Spleen (tissue), 11 donors: ENCODE data around the gene SYPL2. TPM values are rescaled to one million over a fixed set of nuclear protein-coding genes. Genes with fewer than 3 reads are reported as not detected.

Source experiments
- DNase-seq: peaks from one replicate; pipeline ENCODE4 v3.0.0-alpha.2; 2020
- H3K27ac ChIP-seq, 8 donors: fragments of 200-600 bp; sonication (generic) in 7 of 8; 1 replicate in 4 of 8; 2 replicates in 4 of 8; pipeline versions ENCODE4 v1.5.0 to v1.8.0; 2016 to 2021; ENCODE audit warnings: inconsistent platforms in 4 of 8, mild to moderate bottlenecking in 4 of 8, moderate library complexity in 1 of 8
- H3K27me3 ChIP-seq, 7 donors: fragments of 200-600 bp; sonication (generic) in 6 of 7; replicated peaks in 1 of 7; 1 replicate in 4 of 7; 2 replicates in 3 of 7; pipeline versions ENCODE4 v1.5.0 to v1.8.0; 2016 to 2021; ENCODE audit warnings: inconsistent platforms in 3 of 7, mild to moderate bottlenecking in 1 of 7
- H3K36me3 ChIP-seq, 6 donors: fragments of 200-600 bp; sonication (generic) in 5 of 6; 1 replicate in 4 of 6; 2 replicates in 2 of 6; pipeline versions ENCODE4 v1.5.0 to v1.8.0; 2016 to 2021; ENCODE audit warnings: inconsistent platforms in 2 of 6
- H3K4me1 ChIP-seq, 6 donors: fragments of 200-600 bp; sonication (generic) in 5 of 6; 1 replicate in 3 of 6; 2 replicates in 3 of 6; pipeline versions ENCODE4 v1.5.0 to v1.8.0; 2016 to 2021; ENCODE audit warnings: inconsistent platforms in 3 of 6
- H3K4me3 ChIP-seq, 8 donors: fragments of 200-600 bp; sonication (generic) in 7 of 8; 1 replicate in 4 of 8; 2 replicates in 4 of 8; pipeline versions ENCODE4 v1.5.0 to v1.8.0; 2016 to 2021; ENCODE audit warnings: inconsistent platforms in 4 of 8, mild to moderate bottlenecking in 4 of 8, moderate library complexity in 2 of 8
- H3K9me3 ChIP-seq, 8 donors: fragments of 200-600 bp; sonication (generic) in 7 of 8; 1 replicate in 4 of 8; 2 replicates in 4 of 8; pipeline versions ENCODE4 v1.5.0 to v1.8.0; 2016 to 2021; ENCODE audit warnings: inconsistent platforms in 4 of 8
- CTCF ChIP-seq, 11 experiments: fragments of 200-600 bp in 7 of 11; fragments of 450-650 bp in 4 of 11; sonication (generic) in 4 of 11; IDR thresholded peaks in 8 of 11; conservative IDR thresholded peaks in 3 of 11; 1 replicate in 7 of 11; 2 replicates in 4 of 11; pipeline versions ENCODE4 v1.4.0 to v1.8.0; 2016 to 2021; ENCODE audit warnings: antibody characterized with exemption in 11 of 11, inconsistent platforms in 4 of 11, mild to moderate bottlenecking in 1 of 11
- POLR2A ChIP-seq, 3 donors: fragments of 450-650 bp; IDR thresholded peaks; one replicate each; pipeline ENCODE4 v1.5.1; 2017; ENCODE audit warnings: antibody characterized with exemption in 3 of 3, mild to moderate bottlenecking in 1 of 3
- POLR2AphosphoS5 ChIP-seq, 3 donors: sonication (generic); formaldehyde crosslinking; IDR thresholded peaks; one replicate each; pipeline ENCODE4 v1.5.1; 2017; ENCODE audit warnings: antibody characterized with exemption in 3 of 3
- WGBS, 5 donors: extraction: QIAGEN DNeasy Blood & Tissue Kit in 3 of 5; methylation state at CpG; one replicate each; pipeline versions ENCODE4 v1.1.5 to v1.1.7; 2013 to 2018; 5-methylcytosine and 5-hydroxymethylcytosine counted together
- intact Hi-C: fragments of 100-400 bp; cut with DNase I; formaldehyde crosslinking; loops from one replicate; pipeline ENCODE4 v1.15.0; 2023; ENCODE audit warnings: low total_unique reads
- polyA plus RNA-seq, 3 donors: library from polyadenylated mRNA; stranded (reverse); fragments of 200-250 nt; gene quantifications; one replicate each; pipeline ENCODE4 v1.2.1, GENCODE V29; 2013
- total RNA-seq, 7 donors: library from RNA; depleted of rRNA in 3 of 7; stranded (reverse); fragments of >200 nt in 3 of 7; fragmentation: NEBNext Ultra II Directional in 4 of 7; extraction: Animal tissue kit (Norgen Biotek cat#: 25700) in 4 of 7; gene quantifications; one replicate each; pipeline versions ENCODE4 v1.1.0 to v1.2.1, GENCODE V29; 2016 to 2021
- donor health status: healthy with polysubstance abuse.
- donor health status: DM: no; HTN: no; CAD: no; lungs with moderate emphysema.
- donor health status: DM: no; HTN: no; CAD: no.
- donor health status: Bipolar disorder and iron deficiency.
- donor health status: healthy.
- donor health status: DM: no; HTN: no; CAD: no.
- donor health status: DM: yes; HTN: yes; CAD: no.

The SYPL2 gene
- total and polyA plus RNA-seq, 10 donors: 0.26 to 2.5 (median 0.97) TPM

- peak; percentile 97 for DNase-seq
- intact Hi-C loops: loop anchor here (2.0 kb wide), 1 partner anchor 57 kb away; the partner anchor contains the start of gene PSMA5
- Histone ChIP-seq H3K4me3 (peak within 1 kb of the TSS; percentile 53 to 90 (median 70)), H3K27ac (peak within 1 kb of the TSS; percentile 93 to 98 (median 96)), H3K36me3 (peaks cover 0 to 29% (median 0%) of the 10 kb centered on the region in 6 donors), H3K9me3 (no peaks in the 10 kb centered on the region), H3K27me3 (peaks cover 0 to 8% (median 0%) of the 10 kb centered on the region in 7 donors), H3K4me1 (peaks cover 7 to 51% (median 29%) of the 10 kb centered on the region in 6 donors)
- 0 to 1% (median 1%) methylated on average over 38 to 73 of the region's 73 CpGs for WGBS, 5 donors
- TF ChIP-seq POLR2A (IDR thresholded peaks at IDR 0.05) (peak in 2 of 3 donors; percentile 39 to 62), POLR2AphosphoS5 (IDR thresholded peaks at IDR 0.05) (peak; percentile 62 to 81 (median 73)), CTCF (IDR thresholded peaks at IDR 0.05 in 8 of 11, conservative IDR thresholded peaks at IDR 0.05 in 3 of 11) (peak in 2 of 11 experiments; percentile 5 to 22)
Measured at GRCh38 chr1:109483672-109484518, 17.5 kb downstream of the SYPL2 start, which contains the start of gene ATXN7L2. Gene ATXN7L2 (plus strand): TSS chr1:109483905. CDS start chr1:109483954, 49 bp downstream.

GRCh38 chr1:109484519-109484975 is 18.2 kb downstream of the SYPL2 start:
- Histone ChIP-seq H3K4me1 (peaks cover 7 to 58% (median 32%) of the 10 kb centered on the region in 6 donors), H3K9me3 (no peaks in the 10 kb centered on the region), H3K27me3 (peaks cover 0 to 2% (median 0%) of the 10 kb centered on the region in 7 donors), H3K27ac (peak overlapping the region in 7 of 8 donors; percentile 93 to 98 (median 96)), H3K36me3 (peaks cover 0 to 36% (median 0%) of the 10 kb centered on the region in 6 donors), H3K4me3 (peak overlapping the region; percentile 46 to 90 (median 70))
- intact Hi-C loops: no loop called here
- 29 to 39% (median 33%) methylated on average over 15 of the region's 15 CpGs for WGBS, 5 donors
- TF ChIP-seq CTCF (IDR thresholded peaks at IDR 0.05 in 8 of 11, conservative IDR thresholded peaks at IDR 0.05 in 3 of 11) (no peak), POLR2AphosphoS5 (IDR thresholded peaks at IDR 0.05) (no peak), POLR2A (IDR thresholded peaks at IDR 0.05) (no peak)
- DNase-seq: no peak

DNA sequence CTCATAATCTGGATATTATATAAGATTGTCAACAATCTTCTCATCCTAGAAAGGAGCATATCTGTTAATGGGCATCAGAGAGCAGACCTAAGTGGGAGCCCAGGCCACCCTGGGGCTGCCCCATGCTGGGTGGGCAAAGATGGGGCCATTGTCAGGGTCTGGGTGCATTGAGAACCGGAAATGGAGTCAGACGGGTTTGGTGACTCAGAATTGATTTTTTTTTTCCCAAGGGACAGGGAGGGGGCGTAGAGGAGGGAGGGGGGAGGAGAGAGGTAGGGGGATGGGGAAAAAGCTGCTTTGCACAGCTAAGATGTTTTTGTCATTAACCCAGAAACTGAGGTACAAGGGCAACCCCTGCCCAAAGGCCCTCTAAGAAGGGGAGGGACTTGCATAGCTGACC is 18.7 kb downstream of the SYPL2 start:
- DNase-seq: no peak
- H3K4me3 ChIP-seq: peak overlapping the region in 5 of 8 donors; percentile 69 to 90 (median 73)
- intact Hi-C loops: no loop called here

More for the DNA sequence above, 18.7 kb downstream of the SYPL2 start:
- Histone ChIP-seq H3K4me1 (peaks cover 7 to 62% (median 34%) of the 10 kb centered on the region in 6 donors), H3K27ac (no peak overlapping the region), H3K9me3 (no peaks in the 10 kb centered on the region), H3K27me3 (no peaks in the 10 kb centered on the region), H3K36me3 (peaks cover 0 to 40% (median 0%) of the 10 kb centered on the region in 6 donors)
- WGBS, 5 donors: 24 to 55% (median 35%) methylated on average over 3 of the region's 3 CpGs
- TF ChIP-seq POLR2A (IDR thresholded peaks at IDR 0.05) (no peak), CTCF (IDR thresholded peaks at IDR 0.05 in 8 of 11, conservative IDR thresholded peaks at IDR 0.05 in 3 of 11) (no peak), POLR2AphosphoS5 (IDR thresholded peaks at IDR 0.05) (no peak)
